Brain microvascular endothelial cell (primary cell): Measurements from ENCODE around the gene CFAP46.

Source experiments
- DNase-seq: peaks from one replicate; pipeline ENCODE4 v3.0.0-alpha.2; 2020
- H3K27ac ChIP-seq: fragments of 250-450 bp; sonication (Bioruptor Pico); 2 replicates; pipeline ENCODE4 v1.5.1; 2020; ENCODE audit warnings: mild to moderate bottlenecking, moderate library complexity
- H3K27me3 ChIP-seq: fragments of 250-450 bp; sonication (Bioruptor Pico); replicated peaks from 2 replicates; pipeline ENCODE4 v1.5.1; 2020; ENCODE audit warnings: mild to moderate bottlenecking
- H3K36me3 ChIP-seq: fragments of 250-450 bp; sonication (Bioruptor Pico); replicated peaks from 2 replicates; pipeline ENCODE4 v1.5.1; 2020; ENCODE audit warnings: mild to moderate bottlenecking
- H3K4me3 ChIP-seq: 2 replicates; pipeline ENCODE4 v1.5.1; 2011; ENCODE audit warnings: low read depth, mild to moderate bottlenecking, control low read depth, low read length, moderate library complexity
- CTCF ChIP-seq: IDR thresholded peaks from 2 replicates; pipeline ENCODE4 v1.5.1; 2011; ENCODE audit warnings: low read depth, mild to moderate bottlenecking, moderate library complexity, low read length, control low read depth, inconsistent platforms; ENCODE audit errors: missing control alignments
- in situ Hi-C: cut with HindIII; loops from 2 replicates; pipeline ENCODE4 v1.10.0; 2017; ENCODE audit warnings: low sequenced_read_pairs, low pct_ligation_motif_present

The CFAP46 gene

GRCh38 chr10:132961787-132962622, 19.6 kb upstream of the CFAP46 start:
- peak; percentile 20 for TF ChIP-seq CTCF
- Histone ChIP-seq H3K27ac (no peak overlapping the region), H3K4me3 (peak overlapping the region; percentile 60), H3K36me3 (no peaks in the 10 kb centered on the region), H3K27me3 (no peaks in the 10 kb centered on the region)
- peak; percentile 62 for DNase-seq
- in situ Hi-C loops: no loop called here

DNA sequence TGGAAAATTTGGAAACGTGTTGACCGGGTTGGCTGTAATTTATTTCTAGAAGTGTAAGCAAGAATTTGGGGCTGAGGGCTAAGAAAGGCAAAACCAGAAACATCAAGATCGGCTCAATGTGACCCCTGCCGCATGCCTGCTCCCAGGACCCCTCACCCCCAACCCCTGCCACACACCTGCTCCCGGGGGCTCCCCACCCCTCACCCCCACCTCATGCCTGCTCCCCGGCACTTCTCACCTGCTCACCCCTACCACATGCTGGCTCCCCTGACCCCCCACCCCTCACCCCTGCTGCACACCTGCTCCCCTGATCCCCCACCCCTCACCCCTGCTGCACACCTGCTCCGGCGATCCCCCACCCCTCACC, 19.0 kb upstream of the CFAP46 start:
- TF ChIP-seq CTCF: no peak
- H3K36me3 ChIP-seq: no peaks in the 10 kb centered on the region
- DNase-seq: no peak
- H3K27me3 ChIP-seq: no peaks in the 10 kb centered on the region
- H3K4me3 ChIP-seq: no peak overlapping the region
- no peak overlapping the region for H3K27ac ChIP-seq
- in situ Hi-C loops: no loop called here

- H3K27me3 ChIP-seq: no peaks in the 10 kb centered on the region
- H3K4me3 ChIP-seq: no peak overlapping the region
- no peak for TF ChIP-seq CTCF
- H3K27ac ChIP-seq: no peak overlapping the region
- H3K36me3 ChIP-seq: no peaks in the 10 kb centered on the region
- DNase-seq: no peak
- in situ Hi-C loops: no loop called here
Observed at GRCh38 chr10:132960631-132961419, 18.5 kb upstream of the CFAP46 start.

DNA sequence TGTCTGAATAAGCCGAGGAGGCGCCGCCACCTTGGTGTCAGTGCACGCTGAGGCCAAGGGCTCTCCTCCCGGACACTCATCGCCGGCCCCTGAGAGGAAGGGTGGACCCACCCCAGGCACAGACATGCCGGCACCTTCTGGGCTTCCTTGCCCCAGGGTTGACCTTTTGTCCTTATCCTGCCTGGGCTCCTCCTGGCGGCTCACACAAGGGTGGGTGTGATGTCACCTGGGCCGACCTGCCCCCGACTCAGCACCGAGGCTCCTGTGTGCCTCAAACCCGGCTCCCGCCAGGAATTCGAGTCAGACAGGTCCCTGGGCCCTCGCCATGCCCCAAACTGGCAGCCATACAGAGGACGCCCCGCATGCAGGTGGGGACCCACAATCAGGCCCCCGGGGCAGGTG, 17.7 kb upstream of the CFAP46 start:
- no peak for DNase-seq
- in situ Hi-C loops: no loop called here
- Histone ChIP-seq H3K36me3 (no peaks in the 10 kb centered on the region), H3K27ac (no peak overlapping the region), H3K4me3 (no peak overlapping the region), H3K27me3 (no peaks in the 10 kb centered on the region)
- no peak for TF ChIP-seq CTCF

DNA sequence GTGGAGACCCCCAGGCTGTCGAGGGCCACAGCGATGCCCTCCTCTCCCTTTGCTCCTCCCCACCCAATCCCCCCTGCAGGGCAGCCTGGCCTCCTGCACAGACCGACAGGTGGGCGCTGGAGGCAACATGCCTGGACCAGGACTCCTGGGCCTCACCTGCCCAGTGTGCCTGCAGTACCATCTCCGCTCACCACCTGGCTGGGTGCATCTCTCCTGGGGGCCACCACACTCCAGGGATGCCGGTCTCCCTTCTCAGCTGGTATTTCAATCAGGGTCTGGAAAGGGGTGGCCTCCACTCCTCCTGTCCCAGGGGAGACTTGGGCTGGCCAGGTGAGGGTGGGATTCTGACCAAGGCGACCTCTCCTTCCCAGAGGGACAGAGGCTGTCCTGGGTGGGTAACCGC, 17.2 kb upstream of the CFAP46 start:
- no peak for TF ChIP-seq CTCF
- no peak for DNase-seq
- no peaks in the 10 kb centered on the region for H3K36me3 ChIP-seq

More for the DNA sequence above, 17.2 kb upstream of the CFAP46 start:
- no peak overlapping the region for H3K4me3 ChIP-seq
- H3K27ac ChIP-seq: no peak overlapping the region
- no peaks in the 10 kb centered on the region for H3K27me3 ChIP-seq
- in situ Hi-C loops: no loop called here
